COLO668 (cell line): ENCODE data around the gene SMCO3.

Source experiments
- DNase-seq: peaks from one replicate; lab custom pipeline; 2025; ENCODE audit not compliant: unreplicated experiment; lab: John Stamatoyannopoulos, UW

Gene SMCO3

DNA sequence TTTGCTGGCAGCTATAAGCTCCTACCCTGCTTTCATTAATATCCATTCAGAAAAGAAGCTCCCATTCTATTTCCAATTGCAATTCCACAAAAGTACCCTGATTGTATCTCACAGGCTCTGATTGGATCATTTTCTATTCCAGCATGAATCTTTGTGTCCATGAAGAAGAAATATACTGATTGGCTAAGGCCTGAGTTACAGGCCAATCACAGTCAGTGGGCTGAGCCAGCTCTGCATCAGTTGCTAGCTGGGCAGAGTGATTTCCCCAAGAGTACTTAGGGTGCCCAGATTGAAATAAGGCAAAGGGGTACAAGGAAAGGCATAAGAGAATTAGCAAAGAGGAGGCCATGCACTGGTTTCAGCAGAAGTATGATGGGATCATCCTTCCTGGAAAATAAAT lies 14.9 kb upstream of the SMCO3 start:
- no peak for DNase-seq

DNA sequence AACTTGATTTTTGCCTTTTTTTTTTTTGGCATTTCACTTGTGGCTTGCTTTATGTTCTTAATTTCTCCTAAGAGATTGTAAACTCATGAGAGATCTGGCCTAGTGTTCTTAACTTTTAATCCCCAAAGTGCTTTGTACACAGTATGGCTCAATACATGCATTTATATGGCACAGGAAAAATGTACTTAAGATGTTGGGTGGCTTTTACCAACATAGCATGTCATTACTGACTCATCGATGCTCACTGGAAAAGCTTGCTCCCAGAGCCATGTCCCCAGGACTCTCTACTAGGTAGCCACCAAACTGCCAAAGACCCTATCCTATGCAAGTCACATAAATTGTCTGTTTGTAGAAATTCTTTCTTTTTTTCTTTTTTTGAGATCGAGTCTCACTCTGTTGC lies 13.1 kb upstream of the SMCO3 start:
- DNase-seq, result no peak

DNA sequence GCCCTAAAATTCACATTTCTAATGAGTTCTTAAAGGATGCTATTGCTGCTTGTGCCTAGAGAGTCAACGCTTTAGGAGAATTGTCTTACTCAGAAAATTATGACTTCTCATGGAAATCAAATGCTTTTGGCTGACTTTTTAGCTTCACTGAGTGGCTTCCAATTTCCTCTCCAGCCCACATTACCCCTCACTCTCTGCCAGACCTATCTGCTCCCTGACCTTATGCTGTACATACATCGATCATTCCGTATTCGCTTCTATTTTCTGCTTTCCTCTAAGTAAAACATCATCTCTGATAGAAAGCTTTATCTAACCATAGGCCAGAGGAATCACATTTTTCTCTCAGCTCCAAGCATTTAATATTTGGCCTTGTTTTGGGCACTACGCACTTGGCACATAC lies 12.5 kb upstream of the SMCO3 start:
- DNase-seq, result no peak

DNA sequence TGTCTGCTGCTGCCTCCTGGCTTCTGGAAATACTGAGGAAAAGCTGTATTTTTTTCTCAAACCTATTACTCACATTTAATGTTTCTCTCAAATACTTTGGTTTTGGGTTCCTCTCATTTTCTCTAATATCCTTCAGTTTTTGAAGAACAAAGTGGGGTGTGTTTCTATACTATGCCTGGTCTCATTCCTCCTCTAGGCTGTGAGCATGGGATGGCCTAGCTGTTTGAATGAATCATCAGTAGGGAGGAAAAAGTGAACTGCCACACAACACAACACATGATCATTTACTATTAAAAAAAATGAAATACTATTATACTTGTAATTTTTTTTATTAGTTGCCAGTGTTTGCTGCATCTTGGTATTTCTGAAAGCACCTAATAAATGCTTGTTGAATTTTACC lies 11.3 kb upstream of the SMCO3 start:
- no peak for DNase-seq

DNA sequence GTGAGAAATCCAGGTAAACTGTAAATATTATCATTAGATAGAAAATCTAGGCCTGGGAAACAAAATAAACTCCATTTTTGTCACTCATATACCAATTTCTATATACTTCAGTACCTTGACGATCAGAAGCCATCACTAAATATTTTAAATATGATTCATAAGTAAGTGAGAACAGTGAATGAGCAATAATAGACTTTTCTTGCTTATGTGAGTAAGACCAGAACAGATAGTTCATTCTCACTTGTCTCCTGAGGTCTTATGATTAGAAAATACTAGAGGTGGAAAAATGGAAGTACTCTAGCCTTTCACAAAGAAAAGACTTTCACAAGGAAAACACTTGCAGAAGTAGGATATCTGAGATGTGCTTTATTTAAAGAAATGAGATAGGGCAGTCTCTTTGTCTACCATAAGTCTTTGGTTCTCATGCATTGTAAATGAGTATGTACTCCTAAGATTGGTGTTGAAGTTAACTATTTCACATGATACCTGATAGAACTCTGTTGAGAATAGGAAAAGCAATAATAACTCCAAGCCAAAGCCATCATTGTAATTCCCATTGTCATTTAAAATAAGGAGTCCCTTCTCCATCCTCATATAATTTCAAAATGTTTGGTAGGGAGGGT lies 10.1 kb upstream of the SMCO3 start:
- DNase-seq, result no peak

DNA sequence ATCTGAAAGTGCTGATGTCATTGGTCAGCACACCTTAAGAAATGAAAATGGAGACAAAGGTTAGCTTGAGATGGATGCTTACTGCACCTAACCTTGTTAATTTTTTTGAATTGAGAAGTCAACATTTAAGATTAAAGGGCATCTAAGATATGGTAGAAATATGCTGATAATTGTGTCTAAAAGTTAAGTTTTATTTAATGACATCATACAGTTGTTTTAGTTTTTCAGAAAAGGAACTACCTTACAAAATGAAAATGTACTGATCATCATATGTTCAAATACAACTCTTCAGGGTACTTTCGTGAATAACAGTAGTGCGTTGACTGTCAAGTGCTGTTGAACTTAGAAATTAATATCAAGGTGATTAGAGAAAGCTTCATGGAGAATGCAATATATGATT lies 2.5 kb downstream of the SMCO3 start:
- no peak for DNase-seq

DNA sequence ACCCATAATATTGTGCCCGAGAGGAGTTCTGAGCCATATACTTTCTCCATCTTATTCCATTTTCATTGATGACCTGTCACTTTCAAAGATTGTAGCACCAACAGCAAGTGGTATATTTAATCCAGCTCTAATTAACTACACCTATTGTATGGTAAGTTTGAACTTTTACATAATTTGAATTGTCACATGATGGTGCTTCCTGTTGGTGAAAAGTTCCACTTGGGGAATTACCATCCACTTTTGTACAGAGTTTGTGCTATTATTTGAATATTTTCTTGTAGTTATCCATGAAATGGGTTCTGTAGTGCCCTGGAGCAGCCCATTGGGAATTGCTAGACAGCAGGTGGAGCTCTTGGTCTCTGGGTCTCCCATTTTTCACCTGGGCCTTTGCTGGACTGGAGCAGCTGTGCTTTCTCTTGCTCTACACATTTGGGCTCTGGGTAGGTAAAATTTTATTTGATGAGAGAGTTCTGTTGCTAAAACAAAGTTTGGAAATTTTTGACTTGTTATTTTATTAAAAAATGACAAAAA lies 3.0 kb downstream of the SMCO3 start:
- DNase-seq, result peak; percentile 9

DNA sequence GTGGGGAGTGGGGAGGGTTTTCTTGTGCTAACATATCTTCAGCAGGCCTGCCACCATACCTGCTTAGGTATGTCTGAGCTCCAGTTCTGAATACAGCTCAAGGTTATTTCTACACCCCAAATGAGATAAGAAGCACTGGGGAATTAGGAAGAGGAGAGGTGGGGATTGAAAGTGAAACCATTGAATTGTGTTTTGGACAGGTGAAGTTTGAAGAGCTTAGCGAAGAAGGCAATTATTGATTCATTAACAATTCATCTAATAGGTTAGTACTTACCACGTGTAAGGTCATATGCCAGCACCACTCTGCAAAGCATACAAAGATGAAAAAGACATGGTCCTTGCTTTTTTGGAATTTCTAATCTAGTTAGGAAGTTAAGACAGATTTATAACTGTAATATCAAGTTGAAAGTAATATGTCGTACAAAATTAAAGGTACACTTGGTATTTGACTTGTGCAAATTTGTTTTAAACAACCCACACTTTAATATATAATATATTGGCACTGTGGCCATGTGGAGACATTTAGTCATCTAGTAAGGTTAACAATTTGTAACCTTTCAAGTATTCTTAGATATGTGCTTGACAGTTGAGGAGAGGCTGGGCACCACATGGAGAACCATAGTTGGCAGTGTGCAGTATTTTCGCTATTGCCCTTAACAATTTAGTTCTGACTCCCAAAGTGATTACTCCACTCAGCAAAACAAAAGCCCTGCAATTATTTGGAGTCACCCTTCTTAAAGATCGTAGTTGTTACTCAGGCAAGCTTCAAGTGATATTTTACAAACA lies 3.6 kb downstream of the SMCO3 start:
- DNase-seq, result no peak

DNA sequence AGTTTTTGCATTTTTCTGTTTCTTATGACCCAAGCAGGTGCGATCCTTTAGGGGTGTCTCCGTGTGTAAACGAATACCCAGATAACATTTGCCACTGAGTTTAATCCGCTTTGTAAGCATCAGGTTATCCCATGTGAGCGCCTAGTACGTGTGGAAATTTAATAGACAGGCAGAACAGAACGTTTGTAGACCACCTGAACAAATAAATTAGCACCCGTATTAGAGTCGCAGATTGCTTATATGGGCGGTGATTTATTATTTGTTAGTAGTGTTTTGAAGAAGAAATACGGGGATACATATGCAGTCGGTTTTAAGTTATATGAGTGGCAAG lies 10.2 kb downstream of the SMCO3 start:
- no peak for DNase-seq

DNA sequence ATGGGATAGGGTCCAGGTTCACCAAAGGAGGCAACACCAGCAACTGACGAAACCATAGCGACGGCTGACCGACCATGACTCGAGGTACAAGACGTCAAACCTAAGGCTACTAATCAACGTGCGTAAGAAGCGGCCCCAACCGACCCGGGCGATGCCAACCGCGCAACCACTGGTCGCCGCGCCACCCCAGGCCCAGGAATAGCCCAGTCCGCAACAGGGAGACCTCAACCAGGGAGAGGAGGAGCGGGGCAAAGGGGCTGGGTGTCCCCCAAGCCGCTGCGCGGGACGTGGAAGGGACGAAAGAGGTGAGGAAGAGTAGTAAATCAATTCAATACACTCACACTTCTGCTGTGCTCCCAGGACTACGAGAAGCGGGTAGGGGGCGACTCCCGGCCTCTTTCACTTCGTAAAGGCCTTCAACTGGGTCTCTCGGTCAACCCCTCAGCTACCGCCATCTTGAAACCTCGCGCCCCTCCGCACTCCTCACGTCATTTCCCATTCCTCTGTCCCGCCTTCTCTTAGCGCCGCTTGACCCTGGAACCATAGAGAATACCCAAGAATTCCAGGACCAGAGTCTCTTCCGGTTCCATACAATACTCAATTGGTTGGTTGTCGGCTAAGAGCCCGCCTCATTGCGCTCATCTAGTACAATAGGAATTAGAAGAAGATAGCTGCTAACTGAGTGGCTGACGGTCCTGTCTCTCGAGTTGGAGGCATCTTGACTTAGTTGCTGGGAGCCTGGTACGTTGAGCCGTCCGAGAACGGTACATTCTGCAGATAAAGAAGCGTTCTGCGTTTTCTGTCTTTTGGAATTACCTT lies 10.8 kb downstream of the SMCO3 start, which contains the start of the genes C12orf60 and WBP11:
C12orf60 (plus strand) TSS at position 660 of the 819 bp plus-strand sequence. CDS start 19,266 bp downstream, outside the sequence.
WBP11 (minus strand) TSS at position 468 of the 819 bp plus-strand sequence. CDS start 2,095 bp downstream, outside the sequence.
- DNase-seq, result peak; percentile 87

DNA sequence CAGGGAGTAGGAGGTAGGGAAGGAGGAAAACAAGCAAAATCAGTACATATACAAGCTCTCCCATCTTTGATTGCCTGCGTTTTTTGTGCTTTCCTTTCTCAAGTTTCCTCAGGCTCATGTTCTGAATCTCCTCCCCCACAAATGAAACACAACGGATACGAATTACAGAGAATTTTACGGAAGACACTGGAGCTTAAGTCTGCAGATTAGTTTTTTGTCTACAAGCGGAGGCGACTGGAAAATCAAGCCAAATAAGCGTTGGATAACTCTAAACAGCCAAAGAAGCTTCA lies 11.3 kb downstream of the SMCO3 start:
- DNase-seq, result no peak

DNA sequence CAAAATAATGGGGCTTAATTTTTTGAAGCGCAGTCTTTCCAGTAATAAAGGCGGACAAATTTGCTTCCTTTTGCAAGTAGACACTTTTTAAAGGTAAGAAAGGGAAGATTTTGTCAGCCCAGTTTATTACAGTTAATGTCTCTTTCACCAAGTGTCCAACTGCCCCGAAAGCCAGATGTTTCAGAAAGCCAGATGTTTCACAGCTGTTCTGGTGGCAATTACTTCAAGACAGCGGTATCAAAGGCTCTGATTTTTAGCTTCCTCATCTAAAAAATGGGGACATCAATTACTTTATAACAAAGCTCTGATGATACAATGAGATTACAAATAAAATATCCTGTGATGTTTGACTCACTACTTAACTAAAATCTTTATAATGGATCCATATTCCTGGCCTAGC lies 11.7 kb downstream of the SMCO3 start:
- DNase-seq, result no peak

DNA sequence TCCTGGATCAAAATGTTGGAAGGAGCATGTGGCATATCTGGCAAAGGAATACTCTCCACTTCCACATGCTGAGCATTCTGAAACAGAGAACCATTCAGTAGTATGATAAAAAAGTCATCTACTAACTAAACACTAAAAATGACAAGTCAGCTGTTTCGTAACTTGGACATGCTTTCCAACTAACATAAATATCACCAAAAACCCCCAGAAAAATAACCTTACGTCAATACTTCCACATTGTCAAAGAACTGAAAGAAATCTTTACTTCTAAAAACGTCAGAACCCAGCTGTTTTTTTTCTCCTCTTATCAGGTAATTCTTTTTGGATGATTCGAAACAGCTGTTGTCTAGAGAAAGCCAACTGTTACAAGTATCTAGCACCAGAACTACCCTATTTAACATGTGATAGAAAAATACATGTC lies 18.9 kb downstream of the SMCO3 start:
- no peak for DNase-seq

DNA sequence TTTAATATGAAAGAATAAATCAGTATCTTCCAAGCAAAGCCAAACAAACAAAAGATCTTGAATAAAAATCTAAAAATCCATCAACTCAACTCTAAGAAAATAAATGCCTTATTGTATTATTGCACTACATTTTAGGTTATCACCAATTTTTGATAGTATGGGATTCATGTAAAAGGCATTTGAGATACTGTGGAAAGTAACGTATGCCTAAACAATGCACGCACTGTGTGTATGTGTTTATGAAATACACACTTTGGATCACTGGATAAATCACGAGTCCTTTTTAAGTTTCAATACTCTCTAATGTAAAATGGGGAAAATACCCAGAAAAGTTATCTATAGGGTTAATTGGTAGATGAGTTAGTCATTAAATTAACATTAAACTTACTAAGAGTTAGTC lies 28.4 kb downstream of the SMCO3 start:
- DNase-seq, result no peak

DNA sequence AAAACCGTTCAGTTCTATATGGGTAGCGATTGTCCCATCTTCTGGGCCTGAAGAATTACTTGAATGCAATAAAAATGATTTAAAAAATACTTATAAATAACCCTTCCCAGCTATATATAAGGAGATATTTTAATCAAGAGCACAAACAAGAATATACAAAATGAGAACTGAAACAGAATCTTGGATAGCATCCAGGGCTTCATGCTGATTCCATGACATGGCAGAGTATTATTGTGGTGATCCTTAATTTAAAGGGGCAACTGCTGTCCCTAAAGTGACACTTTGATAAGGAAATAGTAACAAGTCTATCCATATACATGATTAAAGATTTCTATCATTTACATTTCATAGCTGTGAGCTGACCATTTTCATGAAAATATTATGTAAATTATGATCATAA lies 29.5 kb downstream of the SMCO3 start:
- DNase-seq, result no peak

DNA sequence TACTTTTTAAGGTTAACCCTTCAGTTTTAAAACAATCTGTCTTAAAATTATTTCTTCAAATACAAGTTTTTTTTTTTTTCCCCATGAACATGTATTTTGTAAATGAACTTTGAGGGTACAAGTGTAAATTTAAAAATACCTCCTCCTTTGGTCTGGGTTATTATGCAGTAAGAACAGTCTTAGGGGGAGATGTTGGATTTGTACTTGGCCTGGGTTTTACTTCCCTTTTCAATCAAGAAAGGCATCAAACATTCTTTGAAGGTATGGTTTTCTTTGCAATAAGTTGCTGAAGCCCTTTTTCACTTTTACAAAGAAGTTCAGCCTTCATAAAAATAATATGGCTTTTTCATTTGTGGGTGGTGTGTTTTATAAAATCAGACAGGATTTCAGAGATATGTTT lies 31.2 kb downstream of the SMCO3 start:
- no peak for DNase-seq

DNA sequence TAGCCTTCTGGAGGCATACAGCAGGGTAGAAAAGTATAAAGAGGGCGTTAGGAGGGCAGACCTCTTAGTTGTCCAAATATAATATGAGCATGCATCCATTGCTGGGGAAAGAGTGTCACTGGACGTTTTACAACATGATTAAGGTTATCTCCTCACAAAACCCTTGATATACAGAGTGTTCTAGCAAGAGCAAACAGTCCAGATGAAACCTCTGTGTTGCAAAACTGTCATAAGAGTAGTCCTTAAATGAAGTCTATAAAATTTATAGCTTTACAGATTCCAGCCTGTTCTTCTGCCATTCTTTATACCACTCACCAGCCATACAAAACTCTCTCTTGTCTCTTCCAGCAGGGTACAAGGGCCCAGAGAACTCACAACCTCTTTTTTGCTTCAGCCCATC lies 32.4 kb downstream of the SMCO3 start:
- no peak for DNase-seq

DNA sequence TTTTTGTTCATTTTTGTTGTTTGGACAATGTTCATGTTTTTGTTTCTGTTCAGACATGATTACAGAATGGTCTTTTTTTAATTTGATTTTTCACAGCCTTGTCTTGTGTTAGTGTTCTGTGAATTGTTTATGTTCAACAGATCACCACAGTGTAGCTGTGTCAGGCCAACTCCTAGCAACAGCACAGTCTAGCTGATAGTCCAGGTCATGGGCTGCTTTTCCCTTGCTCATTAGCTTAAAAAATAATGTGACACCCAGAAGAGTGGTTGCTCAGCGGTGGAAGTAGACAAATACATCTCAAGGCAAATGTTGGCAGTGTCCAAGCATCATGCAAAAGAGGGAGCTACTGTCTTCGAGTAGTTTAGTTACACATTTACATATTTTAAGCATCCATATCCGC lies 33.1 kb downstream of the SMCO3 start:
- no peak for DNase-seq

DNA sequence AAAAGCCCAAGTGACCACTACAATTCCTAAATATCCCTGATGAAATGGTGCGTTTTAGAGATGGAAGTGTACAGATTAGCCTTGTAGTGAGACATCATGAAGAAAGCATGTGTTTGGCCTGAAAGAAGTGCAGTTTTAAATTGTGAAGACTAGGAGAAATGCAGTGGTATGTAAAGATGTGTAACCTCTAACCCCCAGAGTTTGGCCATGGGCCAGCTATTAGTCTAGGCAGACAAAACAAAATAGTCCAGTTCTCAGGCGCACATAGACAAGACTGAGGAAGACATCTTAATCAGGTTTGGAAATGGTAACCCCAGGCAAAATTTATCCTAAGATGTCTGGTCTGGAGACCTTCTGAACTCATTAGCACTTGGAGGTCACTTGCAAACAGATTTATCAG lies 34.1 kb downstream of the SMCO3 start:
- no peak for DNase-seq

DNA sequence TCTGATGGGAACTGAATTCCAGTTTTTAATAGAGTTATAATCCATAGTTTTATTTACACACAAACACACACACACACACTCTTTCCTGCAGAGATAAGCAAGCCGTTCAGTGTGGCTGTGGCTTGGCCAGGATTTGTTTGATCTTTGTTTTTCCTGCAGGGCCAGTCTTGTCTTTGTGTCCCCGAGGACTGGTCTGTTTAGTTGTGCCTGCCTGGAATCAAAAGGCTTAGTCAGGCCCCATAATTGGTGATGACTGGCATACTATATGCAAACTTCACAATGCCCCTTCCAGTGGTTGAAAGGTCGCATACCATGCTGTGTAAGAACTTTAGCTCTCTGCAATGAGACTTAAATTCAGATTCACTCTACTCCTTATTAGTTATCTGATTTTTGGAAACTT lies 36.7 kb downstream of the SMCO3 start:
- DNase-seq, result no peak

DNA sequence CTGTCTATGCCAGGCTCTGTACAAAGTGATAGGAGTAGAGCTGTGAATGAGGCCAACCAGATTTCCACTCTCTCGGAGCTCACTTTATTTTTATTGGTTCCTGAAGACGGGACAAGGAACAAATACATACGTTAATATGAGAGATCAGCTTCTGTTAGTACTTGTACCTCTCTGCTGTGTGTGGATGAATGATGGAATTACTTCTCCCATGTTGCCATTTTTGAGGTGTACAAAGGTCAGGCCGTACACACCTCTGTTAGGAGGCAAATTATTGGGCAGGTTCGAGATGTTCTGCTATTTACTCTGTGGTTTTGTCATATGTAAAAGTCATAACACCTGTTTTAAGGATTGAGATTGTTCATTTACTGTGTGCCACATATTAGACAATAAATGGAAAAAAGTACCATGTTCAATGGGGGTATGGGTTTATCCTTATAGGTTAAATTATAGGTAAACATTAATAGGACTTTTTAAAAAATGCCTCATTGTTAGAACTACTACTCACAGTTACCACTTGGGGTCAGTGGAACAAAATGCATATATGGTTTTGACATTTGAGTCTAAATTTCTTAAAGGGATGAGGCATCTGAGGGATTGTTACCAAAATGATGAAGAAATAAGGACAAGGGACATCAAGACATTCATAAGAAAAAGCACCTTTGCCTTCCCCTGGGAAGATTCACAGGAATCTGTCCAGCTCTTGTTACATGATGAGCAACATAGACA lies 37.6 kb downstream of the SMCO3 start:
- no peak for DNase-seq
